ENCODE data around the gene PPDPF.

PPDPF gene

DNA sequence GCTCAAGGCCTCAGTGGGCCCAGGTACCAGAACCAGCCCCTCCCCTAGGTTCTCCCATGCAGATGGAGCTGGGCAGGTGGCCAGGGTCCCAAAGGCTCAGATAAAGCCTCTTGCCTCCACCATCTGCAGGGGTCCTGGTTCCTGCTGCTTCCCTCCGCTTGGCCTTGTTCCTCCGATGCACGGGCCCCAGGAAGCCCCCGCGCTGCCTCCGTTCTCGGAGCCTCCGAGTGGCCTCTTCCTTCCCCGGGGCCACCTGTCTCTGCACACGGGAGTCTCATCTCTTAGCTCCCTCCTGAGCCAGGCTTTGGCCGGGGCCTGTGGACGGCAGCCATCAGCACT lies 18.5 kb downstream of the PPDPF start:
- DNase-seq: no peak

DNA sequence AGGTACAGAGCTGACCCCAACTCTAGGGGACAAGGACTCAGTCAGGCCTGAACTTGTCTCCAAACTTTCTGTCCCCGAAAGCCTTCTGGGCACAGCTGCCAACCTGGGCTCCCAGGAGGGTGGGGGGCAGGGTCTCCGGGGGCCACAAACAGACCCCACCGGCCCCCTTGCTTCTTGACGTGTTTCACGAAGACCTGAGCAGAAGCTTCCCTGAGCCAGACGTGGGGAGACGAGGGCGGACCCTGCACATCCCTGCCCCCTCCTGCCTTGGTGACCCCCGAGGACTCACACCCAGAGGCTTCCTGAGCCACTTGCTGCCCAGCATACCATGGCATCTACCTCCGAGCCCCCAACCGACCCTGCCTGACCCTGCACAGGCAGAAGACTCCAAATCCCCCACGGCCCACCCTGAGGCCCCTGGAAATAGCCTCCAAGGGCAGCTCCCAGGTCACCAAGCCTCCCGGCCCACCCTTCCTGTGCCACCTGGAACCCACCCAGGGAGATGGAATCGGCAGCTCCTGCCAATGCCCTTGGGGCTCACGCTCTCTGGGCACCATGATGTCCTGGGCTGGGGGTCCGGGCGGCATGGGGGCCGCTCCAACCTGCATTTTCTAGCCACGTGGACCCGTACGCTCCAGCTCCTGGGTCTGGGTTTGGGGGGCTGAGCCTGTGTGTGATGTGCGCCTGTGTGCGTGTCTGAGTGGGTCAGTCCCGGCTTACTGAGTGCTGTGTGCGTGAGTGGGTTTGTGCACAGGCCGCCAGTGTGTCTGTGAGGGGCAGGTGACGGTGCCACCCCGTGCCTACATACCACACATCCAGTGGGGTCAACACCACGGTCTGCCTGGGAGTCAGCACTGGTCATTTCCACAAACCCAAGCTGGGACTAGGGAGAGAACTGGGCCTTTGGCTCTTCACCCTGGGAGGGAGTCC lies 19.1 kb downstream of the PPDPF start:
- no peak for DNase-seq

DNA sequence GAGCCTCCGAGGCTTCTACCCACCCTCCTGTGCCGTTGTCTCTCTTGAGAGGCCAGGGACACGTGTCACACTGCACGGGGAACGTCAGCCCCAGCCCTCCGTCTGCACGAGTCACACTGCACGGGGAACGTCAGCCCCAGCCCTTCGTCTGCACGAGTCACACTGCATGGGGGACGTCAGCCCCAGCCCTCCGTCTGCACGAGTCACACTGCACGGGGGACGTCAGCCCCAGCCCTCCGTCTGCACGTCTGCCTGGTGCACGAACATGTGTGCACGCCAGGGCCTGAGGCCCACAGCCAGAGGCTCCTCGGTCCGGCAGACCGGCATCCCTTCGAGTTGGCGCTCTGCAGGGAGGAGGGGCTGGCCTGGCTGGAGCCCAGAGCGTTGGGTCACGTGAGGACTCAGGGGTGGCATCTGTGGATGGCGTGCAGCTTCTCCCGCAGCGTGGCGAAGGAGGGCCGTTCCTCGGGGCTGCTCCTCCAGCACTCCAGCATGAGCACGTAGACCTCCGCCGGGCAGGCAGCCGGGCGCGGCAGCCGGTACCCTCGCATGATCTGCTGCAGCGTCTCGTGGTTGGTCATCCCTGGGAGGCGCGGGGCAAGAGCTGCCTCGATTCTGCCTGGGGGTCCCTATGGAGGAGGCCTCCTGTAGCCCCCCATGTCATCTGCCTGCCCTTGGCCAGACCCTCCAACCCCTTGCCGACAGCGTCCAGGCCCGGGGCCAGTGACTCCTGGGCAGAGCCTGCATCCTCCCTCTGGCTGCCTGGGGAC lies 20.0 kb downstream of the PPDPF start:
- no peak for DNase-seq

DNA sequence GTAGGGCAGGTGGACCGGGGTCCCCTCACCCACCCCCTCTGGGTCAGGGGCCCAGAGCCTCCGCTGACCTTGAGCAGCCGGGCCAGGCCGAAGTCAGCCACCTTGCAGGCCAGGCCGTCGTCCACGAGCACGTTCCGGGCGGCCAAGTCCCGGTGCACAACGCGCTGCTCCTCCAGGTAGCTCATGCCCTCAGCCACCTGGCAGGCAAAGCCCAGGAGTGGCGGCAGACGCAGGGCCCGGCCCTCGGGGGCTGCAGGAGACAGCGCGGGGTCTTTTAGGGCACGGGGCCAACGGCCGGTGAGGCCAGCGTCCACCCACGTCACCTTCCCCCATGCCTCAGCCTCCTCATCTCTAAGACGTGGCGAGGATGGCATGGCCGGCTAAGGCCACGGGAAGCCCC lies 20.8 kb downstream of the PPDPF start:
- no peak for DNase-seq

DNA sequence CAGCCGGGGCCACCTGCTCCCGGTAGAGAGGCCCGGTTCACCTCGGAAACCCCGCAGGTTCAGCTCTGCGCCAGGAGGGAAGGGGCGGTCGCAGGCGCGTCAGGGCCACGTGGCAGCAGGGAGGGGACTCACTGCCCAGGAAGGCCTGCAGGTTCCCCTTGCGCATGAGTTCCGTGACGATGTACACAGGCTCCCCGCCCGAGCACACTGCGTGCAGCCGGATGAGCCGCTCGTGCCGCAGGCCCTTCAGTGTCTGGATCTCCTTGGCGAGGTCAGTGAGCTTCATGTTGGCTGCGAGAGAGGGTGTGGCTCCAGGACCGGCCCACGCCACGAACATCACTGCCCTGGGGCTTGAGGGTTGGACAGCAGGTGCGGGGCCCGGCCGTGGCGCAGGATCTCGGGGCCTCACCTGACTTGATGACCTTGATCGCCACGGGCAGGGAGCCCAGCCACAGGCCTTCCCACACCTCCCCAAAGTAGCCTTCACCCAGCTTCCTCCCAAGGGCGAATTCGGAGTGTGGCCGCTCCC lies 21.5 kb downstream of the PPDPF start:
- no peak for DNase-seq

DNA sequence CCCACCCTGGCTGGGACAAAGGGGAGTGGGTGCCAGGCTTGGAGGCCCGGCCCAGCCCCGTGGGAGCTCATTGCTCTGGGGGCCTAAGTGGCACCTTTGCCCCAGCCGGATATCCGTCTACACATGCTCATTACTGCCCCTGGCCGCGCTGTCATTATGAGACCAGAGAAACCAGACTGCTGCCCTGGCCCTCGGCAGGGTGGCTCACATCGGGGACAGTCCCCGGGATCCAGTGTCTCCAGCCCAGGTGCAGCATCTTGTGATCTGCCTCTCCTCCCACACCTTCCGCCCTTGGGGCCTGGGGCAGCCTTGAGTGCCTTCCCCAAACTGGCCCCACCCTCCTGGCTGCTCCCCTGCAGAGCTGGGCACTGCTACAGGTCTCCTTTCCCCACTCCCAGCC lies 22.1 kb downstream of the PPDPF start:
- no peak for DNase-seq

DNA sequence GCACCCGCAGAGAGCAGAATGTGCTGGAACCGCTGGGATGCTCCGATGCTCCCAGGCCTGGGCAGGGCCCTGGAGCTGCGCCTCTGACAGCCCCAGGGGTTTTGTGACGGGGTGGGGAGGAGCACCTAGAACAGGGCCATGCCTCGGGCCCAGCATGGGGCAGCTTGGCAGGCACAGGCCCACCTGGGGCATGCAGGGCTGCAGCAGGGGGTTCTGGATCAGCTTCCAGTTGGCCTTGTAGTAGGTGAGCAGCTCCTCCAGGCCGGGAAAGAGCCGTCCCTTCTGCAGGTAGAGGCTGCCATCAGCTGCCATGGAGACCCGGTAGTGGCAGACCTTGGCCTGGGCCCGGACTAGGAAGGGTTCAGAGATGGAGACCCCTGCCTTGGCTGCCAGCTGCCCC lies 22.6 kb downstream of the PPDPF start:
- no peak for DNase-seq

DNA sequence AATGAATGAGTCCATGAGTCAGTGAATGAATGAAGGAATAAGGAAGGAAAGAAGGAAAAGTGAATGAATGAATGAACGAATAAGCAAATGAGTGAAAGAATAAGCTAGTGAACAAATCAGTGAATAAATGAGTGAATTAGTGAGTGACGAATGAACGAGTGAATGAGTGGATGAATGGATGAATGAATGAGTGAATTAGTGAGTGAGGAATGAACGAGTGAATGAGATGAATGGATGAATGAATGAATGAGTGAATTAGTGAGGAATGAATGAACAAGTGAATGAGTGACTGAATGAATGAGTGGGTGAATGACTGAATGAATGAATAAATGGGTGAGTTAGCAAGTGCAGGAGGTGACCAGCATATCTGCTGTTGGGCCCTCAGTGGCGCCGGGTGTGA lies 23.2 kb downstream of the PPDPF start:
- no peak for DNase-seq

DNA sequence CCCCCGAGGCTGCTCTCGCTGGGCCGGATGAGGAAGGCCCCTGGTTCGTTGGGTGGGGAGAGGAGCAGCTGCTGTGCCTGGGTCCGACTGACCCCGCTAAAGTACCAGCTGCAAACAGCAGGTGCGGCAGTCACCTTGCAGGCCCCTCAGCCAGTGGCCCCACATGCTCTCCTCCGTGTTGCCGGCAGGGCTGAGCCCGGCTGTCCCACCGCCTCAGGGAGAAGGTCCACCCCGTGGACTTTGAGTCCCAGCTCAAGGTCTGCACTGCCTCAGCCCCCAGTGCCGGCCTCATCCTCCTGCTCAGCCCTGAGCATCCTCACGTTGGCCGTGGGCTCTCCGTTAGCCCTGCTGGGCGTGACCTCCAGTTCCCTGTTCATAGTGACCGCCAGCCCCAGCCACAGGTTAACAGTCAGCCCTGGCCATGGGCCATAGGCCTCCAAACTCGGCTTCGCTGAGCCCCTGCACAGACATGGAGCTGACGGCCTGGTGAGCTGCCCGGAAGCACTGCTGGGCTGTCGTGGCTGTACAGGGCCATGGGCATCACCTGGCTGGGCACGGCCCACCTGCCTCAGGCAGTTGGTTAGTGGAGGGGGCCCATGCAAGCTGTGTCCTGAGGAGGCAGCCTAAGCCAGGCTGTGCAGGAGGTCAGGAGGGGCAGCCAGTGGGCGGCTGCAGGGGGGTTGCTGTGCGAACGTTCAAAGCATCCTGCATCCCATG lies 23.8 kb downstream of the PPDPF start:
- no peak for DNase-seq

DNA sequence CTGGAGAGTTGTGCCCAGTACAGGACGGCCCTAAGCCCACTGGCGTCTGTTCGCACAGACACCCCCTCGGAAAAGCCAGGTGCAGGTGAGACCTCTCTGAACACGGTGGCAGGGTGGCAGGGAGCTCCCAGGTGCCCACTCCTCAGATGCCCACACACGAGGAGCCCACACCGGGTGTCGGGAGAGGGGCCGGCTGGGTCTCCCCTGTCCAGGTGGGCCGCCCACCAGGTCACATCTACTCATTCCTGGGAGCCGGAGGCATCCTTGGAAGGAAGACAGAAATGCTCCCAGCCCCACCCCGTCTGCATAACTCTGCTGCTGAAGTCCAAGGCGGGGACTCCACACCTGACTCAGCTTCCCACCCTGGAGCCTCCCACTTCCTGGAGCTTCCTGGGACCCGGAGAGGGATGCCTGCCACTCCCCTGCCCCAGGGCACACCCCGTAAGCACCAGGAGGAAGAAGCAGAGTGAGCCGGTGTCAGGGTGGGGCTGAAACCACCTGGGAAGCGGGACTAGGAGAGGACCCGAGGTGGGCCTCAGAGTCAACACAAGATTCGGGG lies 24.5 kb downstream of the PPDPF start:
- no peak for DNase-seq

DNA sequence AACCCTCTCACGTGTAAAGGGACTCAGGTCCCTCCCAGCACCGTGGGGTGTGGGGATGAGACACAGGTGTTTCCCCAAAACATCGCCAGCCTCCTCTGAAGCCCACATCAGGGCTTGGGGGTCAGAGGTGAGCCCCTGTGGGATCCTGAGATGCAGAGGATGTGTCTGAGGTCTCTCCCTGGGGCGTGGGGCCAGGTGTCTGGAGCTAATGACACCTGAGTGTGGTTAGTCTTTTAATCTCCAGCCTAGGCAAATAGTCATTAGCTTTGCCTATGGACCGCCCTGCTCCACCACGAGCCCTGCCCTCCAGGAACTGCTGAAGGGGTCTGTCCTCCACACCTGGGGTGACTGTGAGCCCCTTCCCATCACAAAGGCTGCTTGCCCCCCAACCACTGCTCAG lies 25.2 kb downstream of the PPDPF start:
- no peak for DNase-seq

DNA sequence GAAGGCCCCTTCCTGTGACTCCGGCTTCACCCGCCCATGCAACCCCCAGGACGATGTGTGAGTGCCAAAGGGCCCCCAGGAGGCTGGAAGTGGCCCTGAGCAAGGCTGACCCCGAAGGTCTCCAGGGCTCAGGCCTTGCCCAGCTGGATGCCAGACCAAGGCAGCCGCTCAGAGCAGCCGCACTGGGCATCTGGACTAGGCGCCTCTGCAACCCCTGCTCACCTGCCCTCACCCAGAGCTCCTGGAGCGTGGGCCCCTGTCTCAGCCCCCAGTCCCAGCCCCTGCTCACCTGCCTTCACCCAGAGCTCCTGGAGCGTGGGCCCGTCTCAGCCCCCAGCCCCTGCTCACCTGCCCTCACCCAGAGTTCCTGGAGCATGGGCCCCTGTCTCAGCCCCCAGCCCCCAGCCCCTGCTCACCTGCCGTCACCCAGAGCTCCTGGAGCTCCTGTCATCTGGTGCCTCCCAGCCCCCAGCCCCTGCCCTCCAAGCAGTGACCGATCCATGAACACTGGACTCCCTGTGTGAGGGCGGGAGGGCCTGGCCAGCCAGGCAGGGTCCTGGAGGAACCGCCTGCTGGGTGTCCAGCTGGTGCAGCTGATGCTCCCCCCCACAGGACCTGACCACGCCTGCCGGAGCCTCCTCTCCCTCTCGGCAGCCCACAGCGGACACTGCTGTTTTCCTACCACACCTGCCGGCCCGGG lies 25.8 kb downstream of the PPDPF start:
- no peak for DNase-seq

DNA sequence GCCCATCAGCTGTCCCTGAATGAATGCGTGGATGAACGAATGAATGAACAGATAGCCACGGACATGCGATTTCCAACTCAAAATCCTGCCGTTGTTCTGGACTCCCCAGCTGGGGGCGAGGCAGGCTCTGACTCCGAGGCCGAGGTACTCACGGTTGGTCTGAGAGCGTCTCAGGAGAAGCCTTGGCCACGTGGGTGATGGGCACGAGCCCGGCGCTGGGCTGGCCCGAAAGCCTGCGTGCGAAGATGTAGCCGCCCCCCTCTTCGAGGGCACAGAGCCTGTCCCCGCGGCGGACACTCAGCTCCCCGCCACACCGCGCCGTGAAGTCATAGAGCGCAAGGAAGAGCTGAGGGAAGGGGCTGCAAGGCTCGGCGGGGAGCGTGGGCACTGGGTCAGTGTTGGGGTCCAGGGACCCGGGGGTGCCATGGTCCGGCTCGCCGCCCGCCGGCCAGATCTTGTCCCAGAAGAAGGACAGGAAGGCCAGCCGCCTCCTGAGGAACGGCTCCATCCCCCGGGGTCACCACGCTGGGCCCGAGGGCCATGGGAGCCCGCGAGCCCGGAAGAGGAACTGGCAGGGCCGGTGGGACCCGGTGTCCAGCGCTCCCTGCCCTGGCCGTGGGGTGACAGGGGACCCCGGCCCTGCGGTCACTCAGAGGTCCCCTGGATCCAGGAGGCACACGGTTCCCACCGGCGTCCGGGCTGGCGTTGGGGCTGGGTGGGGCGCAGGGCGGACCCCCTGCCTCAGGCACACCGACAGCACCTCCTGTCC lies 26.6 kb downstream of the PPDPF start:
- no peak for DNase-seq

DNA sequence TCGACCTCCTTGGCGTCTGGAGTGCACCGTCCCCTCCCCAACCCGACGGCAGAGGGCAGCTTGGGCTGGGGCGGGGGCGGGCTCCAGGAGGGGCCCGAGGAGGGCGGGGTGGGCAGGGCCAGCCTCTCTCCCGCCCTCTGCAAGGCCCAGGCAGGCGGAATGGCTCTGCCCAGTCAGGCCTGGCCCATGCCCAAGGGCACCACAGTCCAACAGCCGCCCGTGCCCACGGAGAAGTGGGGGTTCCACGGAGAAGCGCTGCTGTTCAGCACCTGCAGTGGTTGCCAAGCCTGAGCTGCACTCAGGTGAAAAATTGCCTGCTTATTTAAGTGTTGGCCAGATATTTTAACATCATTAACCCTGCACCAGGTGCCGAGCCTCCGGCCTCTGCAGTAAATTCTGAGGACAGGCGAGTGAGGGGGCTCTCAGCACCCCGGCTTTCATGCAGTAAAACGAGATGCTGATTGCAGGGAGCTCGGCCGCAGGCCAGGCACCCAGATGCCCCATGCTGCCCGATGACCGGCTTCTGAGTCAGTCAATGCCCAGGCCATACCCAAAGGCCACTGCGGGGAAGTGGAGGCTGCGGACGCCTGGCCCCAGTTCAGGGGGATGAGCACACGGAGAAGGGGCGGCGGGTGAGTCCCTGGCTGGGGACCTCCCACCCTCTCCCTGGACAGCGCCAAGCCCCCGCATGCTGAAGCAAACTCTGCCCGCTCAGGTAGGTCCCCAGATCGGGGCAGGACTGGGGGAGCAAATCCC lies 27.3 kb downstream of the PPDPF start, which contains the start of gene SRMS:
Gene SRMS, minus strand, starts transcription at position 25 of the 756 bp plus-strand sequence. CDS start 286 bp downstream, outside the sequence.
- DNase-seq: no peak

DNA sequence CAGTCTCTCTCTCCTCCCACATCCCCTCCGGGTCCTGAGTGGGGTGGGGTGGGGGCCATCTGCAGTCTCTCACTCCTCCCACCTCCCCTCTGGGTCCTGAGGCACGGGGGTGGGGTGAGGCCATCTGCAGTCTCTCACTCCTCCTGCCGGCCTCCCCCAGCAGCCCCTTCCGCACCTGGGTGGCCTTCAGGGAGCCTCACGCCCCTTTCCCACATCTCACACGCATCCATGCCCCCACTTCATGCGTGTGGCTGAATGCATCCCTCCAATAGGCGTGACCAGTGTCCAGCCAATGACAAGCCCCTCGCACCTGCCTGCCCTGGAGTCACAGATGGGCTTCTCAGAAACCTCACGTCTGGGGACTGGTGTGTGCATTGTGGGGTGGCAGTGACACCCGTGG lies 28.0 kb downstream of the PPDPF start:
- DNase-seq: no peak

DNA sequence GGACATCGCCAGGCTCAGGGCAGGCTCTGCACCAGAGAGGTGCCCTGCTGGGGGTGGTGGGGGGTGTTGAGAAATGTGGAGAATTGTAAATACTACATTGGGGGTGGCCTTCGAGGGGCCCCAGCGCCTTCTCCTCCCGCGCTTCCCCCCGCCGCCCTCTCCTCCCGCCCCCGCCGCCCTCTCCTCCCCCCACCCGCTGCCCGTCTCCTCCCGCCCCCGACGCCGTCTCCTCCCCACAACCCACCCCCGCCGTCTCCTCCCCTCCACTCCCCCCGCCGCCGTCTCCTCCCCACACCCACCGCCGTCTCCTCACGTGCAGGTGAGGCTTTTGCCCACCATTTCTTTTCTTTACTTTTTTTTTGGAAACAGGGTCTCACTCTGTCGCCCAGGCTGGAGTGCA lies 28.5 kb downstream of the PPDPF start:
- no peak for DNase-seq

DNA sequence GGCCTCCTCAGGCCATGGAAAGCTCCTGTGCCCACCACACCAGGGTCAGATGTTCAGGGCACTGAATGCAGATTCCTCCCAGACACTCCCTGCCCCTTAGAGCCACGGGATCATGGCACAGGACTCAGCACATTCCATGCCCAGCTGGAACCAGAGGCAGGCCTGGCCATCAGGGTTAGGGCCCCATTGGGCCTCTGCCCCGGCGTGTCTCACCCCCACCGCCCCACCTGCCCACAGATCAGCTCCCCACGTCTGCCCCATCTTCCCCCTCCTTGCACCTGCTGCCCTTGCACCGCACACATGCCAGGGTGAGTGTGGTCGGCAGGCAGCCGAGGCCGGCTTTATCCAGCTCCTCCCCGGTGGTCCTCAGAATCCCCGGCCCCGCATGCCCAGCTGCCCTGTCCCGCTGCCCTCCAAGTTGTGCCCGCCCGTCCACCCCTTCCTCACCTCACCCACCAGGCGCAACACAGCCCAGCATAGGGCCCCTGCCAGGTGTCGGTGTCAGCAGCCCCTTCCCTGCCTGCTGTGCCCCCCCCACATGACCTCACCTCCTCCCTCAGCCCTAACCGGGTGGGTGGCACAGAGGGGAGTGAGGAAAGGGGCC lies 29.2 kb downstream of the PPDPF start:
- DNase-seq: no peak

DNA sequence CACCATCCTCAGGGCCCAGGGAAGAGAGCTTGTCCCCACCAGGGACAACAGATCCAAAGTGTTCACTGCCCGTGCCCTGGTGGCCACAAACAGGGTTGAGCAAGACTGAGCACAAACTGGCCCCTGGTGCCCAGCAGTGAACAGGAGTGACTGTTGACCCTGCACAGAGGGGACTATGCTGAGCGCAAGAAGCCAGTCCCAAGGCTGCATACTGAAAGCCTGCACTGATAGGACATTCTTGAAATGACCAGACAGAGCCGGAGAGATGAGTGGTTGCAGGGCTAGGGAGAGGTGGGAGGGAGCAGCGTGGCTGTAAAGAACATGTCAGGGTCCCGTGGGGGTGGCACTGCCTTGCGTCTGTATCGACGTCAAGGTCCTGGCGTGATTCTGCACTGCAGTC lies 30.5 kb downstream of the PPDPF start:
- no peak for DNase-seq

DNA sequence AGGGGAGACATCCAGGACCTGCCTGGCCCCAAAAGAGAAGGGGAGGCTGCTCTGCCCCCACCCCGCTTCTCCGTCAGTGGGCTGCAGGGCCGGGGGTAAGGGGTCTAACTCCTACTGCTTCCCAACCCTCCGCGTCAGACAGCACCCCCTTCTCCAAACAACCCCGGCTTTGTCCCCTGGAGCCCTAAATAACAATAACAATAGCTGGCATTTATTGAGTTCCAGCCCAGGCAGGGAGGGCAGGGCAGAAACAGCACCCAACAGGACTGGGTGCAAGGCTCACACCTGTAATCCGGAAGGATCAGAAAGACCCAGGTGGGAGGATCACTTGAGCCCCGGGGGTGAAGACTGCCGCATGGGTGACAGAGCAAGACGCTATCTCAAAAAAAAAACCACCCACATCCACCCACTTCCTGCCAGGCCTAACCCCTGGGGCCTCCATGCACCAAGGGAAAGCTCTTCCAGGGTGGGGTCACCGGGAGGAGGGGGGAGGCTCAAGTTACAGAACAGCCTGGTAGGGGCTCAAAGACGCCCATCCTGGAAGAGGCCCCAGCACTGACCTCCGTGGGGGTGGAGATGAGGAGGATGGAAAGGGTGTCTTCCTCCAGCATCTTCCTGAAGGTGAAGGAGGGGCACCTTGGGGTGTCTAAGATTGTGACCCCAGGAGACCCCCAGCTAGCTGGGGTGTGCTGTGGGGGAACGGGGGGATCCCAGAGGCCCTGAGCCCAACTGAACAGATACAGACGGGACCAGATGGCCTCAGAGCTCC lies 32.1 kb downstream of the PPDPF start:
- peak; percentile 85 for DNase-seq
